Effector memory CD4-positive, alpha-beta T cell (primary cell): Measurements from ENCODE around the gene ACP3.

Source experiments
- DNase-seq, 3 donors: peaks; one replicate each; pipeline ENCODE4 v3.0.0-alpha.2; 2020
- H3K27ac ChIP-seq: 2 replicates; pipeline ENCODE4 v1.7.0; 2013; ENCODE audit warnings: mild to moderate bottlenecking, low read length, moderate library complexity; ENCODE audit not compliant: insufficient read depth, poor library complexity, severe bottlenecking
- H3K27me3 ChIP-seq: replicated peaks from 2 replicates; pipeline ENCODE4 v1.7.0; 2013; ENCODE audit warnings: mild to moderate bottlenecking, low read length; ENCODE audit not compliant: insufficient read depth, control insufficient read depth, poor library complexity, severe bottlenecking
- H3K36me3 ChIP-seq: 2 replicates; pipeline ENCODE4 v1.7.0; 2013; ENCODE audit warnings: mild to moderate bottlenecking, low read length, moderate library complexity; ENCODE audit not compliant: control insufficient read depth, insufficient read depth
- H3K4me1 ChIP-seq: 2 replicates; pipeline ENCODE4 v1.7.0; 2013; ENCODE audit warnings: low read length, mild to moderate bottlenecking; ENCODE audit not compliant: control insufficient read depth, insufficient read depth, poor library complexity, severe bottlenecking
- H3K4me3 ChIP-seq: 2 replicates; pipeline ENCODE4 v1.7.0; 2013; ENCODE audit warnings: low read length, low read depth, mild to moderate bottlenecking; ENCODE audit not compliant: insufficient read depth, poor library complexity, severe bottlenecking
- H3K9me3 ChIP-seq: 2 replicates; pipeline ENCODE4 v1.7.0; 2013; ENCODE audit warnings: mild to moderate bottlenecking, low read length, moderate library complexity; ENCODE audit not compliant: control insufficient read depth

The ACP3 gene

GRCh38 chr3:132401255-132401654, 84.0 kb downstream of the ACP3 start:
- Histone ChIP-seq H3K4me3 (no peak overlapping the region), H3K9me3 (no peaks in the 10 kb centered on the region), H3K36me3 (no peaks in the 10 kb centered on the region), H3K4me1 (no peaks in the 10 kb centered on the region), H3K27me3 (no peaks in the 10 kb centered on the region), H3K27ac (no peak overlapping the region)
- no peak for DNase-seq

GRCh38 chr3:132404276-132404675, 87.1 kb downstream of the ACP3 start:
- H3K4me3 ChIP-seq, result no peak overlapping the region
- H3K4me1 ChIP-seq, result no peaks in the 10 kb centered on the region
- H3K9me3 ChIP-seq, result no peaks in the 10 kb centered on the region
- H3K36me3 ChIP-seq, result no peaks in the 10 kb centered on the region
- H3K27ac ChIP-seq, result no peak overlapping the region
- no peaks in the 10 kb centered on the region for H3K27me3 ChIP-seq
- no peak for DNase-seq

- H3K36me3 ChIP-seq, result no peaks in the 10 kb centered on the region
- H3K4me1 ChIP-seq, result no peaks in the 10 kb centered on the region
- H3K4me3 ChIP-seq, result no peak overlapping the region
- no peak for DNase-seq
- H3K27ac ChIP-seq, result no peak overlapping the region
- no peaks in the 10 kb centered on the region for H3K27me3 ChIP-seq
- H3K9me3 ChIP-seq, result no peaks in the 10 kb centered on the region
Measured at GRCh38 chr3:132405188-132405587, 88.0 kb downstream of the ACP3 start.

GRCh38 chr3:132405609-132406299, 88.5 kb downstream of the ACP3 start:
- Histone ChIP-seq H3K4me3 (no peak overlapping the region), H3K27ac (no peak overlapping the region), H3K9me3 (no peaks in the 10 kb centered on the region), H3K27me3 (no peaks in the 10 kb centered on the region), H3K4me1 (no peaks in the 10 kb centered on the region), H3K36me3 (no peaks in the 10 kb centered on the region)
- no peak for DNase-seq

GRCh38 chr3:132406587-132406986, 89.4 kb downstream of the ACP3 start:
- Histone ChIP-seq H3K36me3 (no peaks in the 10 kb centered on the region), H3K4me1 (no peaks in the 10 kb centered on the region), H3K9me3 (no peaks in the 10 kb centered on the region), H3K27me3 (no peaks in the 10 kb centered on the region), H3K27ac (no peak overlapping the region), H3K4me3 (no peak overlapping the region)
- DNase-seq, result no peak

GRCh38 chr3:132407025-132407424, 89.8 kb downstream of the ACP3 start:
- no peaks in the 10 kb centered on the region for H3K4me1 ChIP-seq
- H3K27ac ChIP-seq, result no peak overlapping the region
- DNase-seq, result no peak
- H3K4me3 ChIP-seq, result no peak overlapping the region
- no peaks in the 10 kb centered on the region for H3K27me3 ChIP-seq
- no peaks in the 10 kb centered on the region for H3K36me3 ChIP-seq
- no peaks in the 10 kb centered on the region for H3K9me3 ChIP-seq
